ENCODE measurements around the gene SEPHS2.
"Not testable (repeated sequence)": the region's sequence is repeated elsewhere in the genome, so short reads cannot be mapped to it uniquely, and the experiment has no call there.

- TF ChIP-seq POLR2A, CTCF, EP300 (IDR thresholded peaks at IDR 0.05): not testable (repeated sequence)
These were observed 49.0 kb downstream of the SEPHS2 start for GRCh38 chr16:30396627-30397026.
